ENCODE data around the gene OR5V1. TPM values are rescaled to one million over a fixed set of nuclear protein-coding genes. Genes with fewer than 3 reads are reported as not detected.
"Not testable (repeated sequence)": the region's sequence is repeated elsewhere in the genome, so short reads cannot be mapped to it uniquely, and the experiment has no call there.

Gene OR5V1
- total RNA-seq, 1 donor, result not detected

- no peak for TF ChIP-seq CTCF (IDR thresholded peaks at IDR 0.05; ENCODE audit: insufficient read depth, low read length)
- DNase-seq (ENCODE audit: low read depth), result no peak
- H3K4me3 ChIP-seq (ENCODE audit: low read depth, low read length), result no peak overlapping the region
Measured at GRCh38 chr6:29325777-29326176, 42.9 kb downstream of the OR5V1 start.

GRCh38 chr6:29323332-29323731 lies 45.3 kb downstream of the OR5V1 start:
- H3K4me3 ChIP-seq (ENCODE audit: low read depth, low read length); DNase-seq (ENCODE audit: low read depth): not testable (repeated sequence)

- H3K4me3 ChIP-seq (ENCODE audit: low read depth, low read length), result no peak overlapping the region
- DNase-seq (ENCODE audit: low read depth), result no peak
- TF ChIP-seq CTCF (IDR thresholded peaks at IDR 0.05; ENCODE audit: insufficient read depth, low read length), result no peak
Measured at GRCh38 chr6:29319931-29320330, 48.7 kb downstream of the OR5V1 start.

Other genes starting within 250 kb of the OR5V1 start
- not detected in 2 replicates for gene OR2J2, start 198.0 kb downstream of the OR5V1 start, total RNA-seq (ENCODE audit: low replicate concordance)
- gene OR14J1, start 67.2 kb downstream of the OR5V1 start, total RNA-seq (ENCODE audit: low replicate concordance), result not detected in 2 replicates
- not detected in 2 replicates for gene OR12D3, start 6.4 kb upstream of the OR5V1 start, total RNA-seq (ENCODE audit: low replicate concordance)
- not detected in 2 replicates for gene OR12D2, start 26.8 kb upstream of the OR5V1 start, total RNA-seq (ENCODE audit: low replicate concordance)
- not detected in 2 replicates for gene OR12D1, start 46.1 kb upstream of the OR5V1 start, total RNA-seq (ENCODE audit: low replicate concordance)
- not detected in 2 replicates for gene OR10C1, start 70.4 kb upstream of the OR5V1 start, total RNA-seq (ENCODE audit: low replicate concordance)
- not detected in 2 replicates for gene OR11A1, start 88.2 kb upstream of the OR5V1 start, total RNA-seq (ENCODE audit: low replicate concordance)
- not detected in 2 replicates for gene OR2H1, start 88.3 kb upstream of the OR5V1 start, total RNA-seq (ENCODE audit: low replicate concordance)
- gene MAS1L, start 119.1 kb upstream of the OR5V1 start, total RNA-seq (ENCODE audit: low replicate concordance), result not detected in 2 replicates
- not detected in 2 replicates for gene UBD, start 190.9 kb upstream of the OR5V1 start, total RNA-seq (ENCODE audit: low replicate concordance)
- gene OR2H2, start 216.3 kb upstream of the OR5V1 start, total RNA-seq (ENCODE audit: low replicate concordance), result not detected in 2 replicates

Data from fibroblast of the aortic adventitia (primary cell).